Glutamatergic neuron (in vitro differentiated cells): ENCODE results near the gene DRC3. TPM values are rescaled to one million over a fixed set of nuclear protein-coding genes. Genes with fewer than 3 reads are reported as not detected.

Experiments used
- DNase-seq: peaks from one replicate; pipeline ENCODE4 v3.0.0; 2022
- H3K27ac Mint-ChIP-seq: one replicate; pipeline ENCODE4 v1.8.0; 2020; ENCODE audit warnings: mild to moderate bottlenecking, mixed read lengths, inconsistent platforms; ENCODE audit not compliant: unreplicated experiment
- H3K27me3 Mint-ChIP-seq: one replicate; pipeline ENCODE4 v1.8.0; 2020; ENCODE audit warnings: mild to moderate bottlenecking, moderate library complexity, mixed read lengths, inconsistent platforms; ENCODE audit not compliant: unreplicated experiment
- H3K36me3 Mint-ChIP-seq: one replicate; pipeline ENCODE4 v1.8.0; 2020; ENCODE audit warnings: mild to moderate bottlenecking, mixed read lengths, inconsistent platforms; ENCODE audit not compliant: unreplicated experiment
- H3K4me1 Mint-ChIP-seq: one replicate; pipeline ENCODE4 v1.8.0; 2020; ENCODE audit warnings: mild to moderate bottlenecking, low read depth, mixed read lengths, inconsistent platforms; ENCODE audit not compliant: unreplicated experiment
- H3K4me3 Mint-ChIP-seq: one replicate; pipeline ENCODE4 v1.8.0; 2020; ENCODE audit warnings: mild to moderate bottlenecking, mixed read lengths, inconsistent platforms; ENCODE audit not compliant: unreplicated experiment
- H3K9me3 Mint-ChIP-seq: one replicate; pipeline ENCODE4 v1.8.0; 2020; ENCODE audit warnings: mild to moderate bottlenecking, moderate library complexity, mixed read lengths, inconsistent platforms; ENCODE audit not compliant: unreplicated experiment
- CTCF ChIP-seq: fragments of 200-600 bp; sonication (generic); IDR thresholded peaks from one replicate; pipeline ENCODE4 v1.5.0; 2021; ENCODE audit not compliant: partially characterized antibody, unreplicated experiment
- total RNA-seq: library from RNA; stranded (reverse); fragmentation: NEBNext Ultra II Directional; extraction: Animal tissue kit (Norgen Biotek cat#: 25700); gene quantifications from one replicate; pipeline ENCODE4 v1.2.1, GENCODE V29; 2021; ENCODE audit not compliant: unreplicated experiment

The DRC3 gene
- total RNA-seq, 1 donor from 2014 or later = 0.29 TPM

DNA sequence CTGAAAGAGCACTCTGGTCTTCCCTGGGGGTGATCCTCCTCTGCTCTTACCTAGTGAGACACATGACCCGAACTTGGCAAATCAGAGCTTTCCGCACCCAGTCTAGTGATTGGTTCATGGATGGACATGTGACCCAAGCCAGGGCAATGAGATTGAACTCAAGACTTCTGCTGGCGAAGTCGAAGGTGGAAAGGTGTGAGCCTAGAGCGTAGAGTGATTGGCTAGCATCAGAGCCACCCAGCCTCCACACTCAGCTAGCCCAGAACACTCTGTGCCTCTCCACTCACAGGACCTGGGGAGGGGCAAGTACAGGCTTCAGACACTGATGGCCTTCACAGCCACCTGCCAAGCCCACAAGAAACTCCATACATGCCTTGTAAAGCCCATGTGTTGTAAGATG is 48.7 kb downstream of the DRC3 start:
- H3K4me1 Mint-ChIP-seq = peaks cover 24% of the 10 kb centered on the region
- DNase-seq = no peak
- H3K27me3 Mint-ChIP-seq = peaks cover 4% of the 10 kb centered on the region
- TF ChIP-seq CTCF = no peak
- peaks cover 2% of the 10 kb centered on the region for H3K9me3 Mint-ChIP-seq
- no peak overlapping the region for H3K4me3 Mint-ChIP-seq
- no peaks in the 10 kb centered on the region for H3K36me3 Mint-ChIP-seq
- no peak overlapping the region for H3K27ac Mint-ChIP-seq

GRCh38 chr17:18025241-18025944 is 52.7 kb downstream of the DRC3 start:
- H3K4me1 Mint-ChIP-seq = peaks cover 30% of the 10 kb centered on the region
- no peak for DNase-seq
- peak overlapping the region; percentile 12 for H3K27ac Mint-ChIP-seq
- no peak for TF ChIP-seq CTCF
- H3K27me3 Mint-ChIP-seq = peaks cover 7% of the 10 kb centered on the region
- no peak overlapping the region for H3K4me3 Mint-ChIP-seq
- no peaks in the 10 kb centered on the region for H3K36me3 Mint-ChIP-seq
- peaks cover 5% of the 10 kb centered on the region for H3K9me3 Mint-ChIP-seq

- DNase-seq = no peak
- Mint-ChIP-seq H3K4me3 (peak overlapping the region; percentile 25), H3K36me3 (no peaks in the 10 kb centered on the region), H3K4me1 (peaks cover 30% of the 10 kb centered on the region), H3K27me3 (peaks cover 7% of the 10 kb centered on the region), H3K27ac (no peak overlapping the region), H3K9me3 (peaks cover 5% of the 10 kb centered on the region)
- TF ChIP-seq CTCF = no peak
These were observed 53.5 kb downstream of the DRC3 start for GRCh38 chr17:18025945-18026776.

- no peak overlapping the region for H3K27ac Mint-ChIP-seq
- H3K36me3 Mint-ChIP-seq = no peaks in the 10 kb centered on the region
- peaks cover 5% of the 10 kb centered on the region for H3K9me3 Mint-ChIP-seq
- H3K4me1 Mint-ChIP-seq = peaks cover 36% of the 10 kb centered on the region
- TF ChIP-seq CTCF = no peak
- DNase-seq = no peak
- peaks cover 7% of the 10 kb centered on the region for H3K27me3 Mint-ChIP-seq
- no peak overlapping the region for H3K4me3 Mint-ChIP-seq
These were observed 54.6 kb downstream of the DRC3 start for GRCh38 chr17:18027280-18027679.
